ENCODE results near the gene EEF1AKMT4. TPM values are rescaled to one million over a fixed set of nuclear protein-coding genes. Genes with fewer than 3 reads are reported as not detected.

EEF1AKMT4 gene
- polyA plus RNA-seq, 1 donor (not counting 4 experiments of a cell fraction or from before 2014, with no cell fraction given), result 10.8 TPM

DNA sequence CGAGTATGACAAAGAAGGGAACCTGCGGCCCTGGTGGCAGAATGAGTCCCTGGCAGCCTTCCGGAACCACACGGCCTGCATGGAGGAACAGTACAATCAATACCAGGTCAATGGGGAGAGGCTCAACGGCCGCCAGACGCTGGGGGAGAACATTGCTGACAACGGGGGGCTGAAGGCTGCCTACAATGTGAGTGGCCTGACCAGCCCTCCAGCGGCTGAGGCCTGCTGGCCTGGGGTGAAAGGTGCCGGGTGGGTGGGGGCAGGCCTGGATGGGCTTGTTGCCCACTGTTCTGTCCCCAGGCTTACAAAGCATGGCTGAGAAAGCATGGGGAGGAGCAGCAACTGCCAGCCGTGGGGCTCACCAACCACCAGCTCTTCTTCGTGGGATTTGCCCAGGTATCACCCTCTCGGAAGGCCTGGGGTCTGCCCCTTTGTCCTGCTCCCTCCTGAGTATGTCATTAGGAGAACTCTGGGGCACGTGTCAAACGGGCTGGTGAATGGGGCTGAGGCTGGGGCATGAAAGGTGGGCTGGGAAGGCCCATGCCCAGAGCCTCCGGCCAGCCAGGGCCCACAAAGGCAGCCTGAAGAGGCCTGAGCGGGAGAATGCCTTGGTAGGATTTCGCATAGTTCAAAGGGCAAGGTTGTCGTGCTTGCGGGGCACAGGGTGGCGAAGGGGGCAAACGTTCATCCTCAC lies 41.7 kb downstream of the EEF1AKMT4 start:
- Histone ChIP-seq H2AFZ (ENCODE audit: control insufficient read depth, low read length) (no peak overlapping the region), H3K9me1 (ENCODE audit: control insufficient read depth, extremely low read depth, insufficient read depth, low read length) (no peaks in the 10 kb centered on the region), H3K4me3 (ENCODE audit: control insufficient read depth in 2 of 3, extremely low read depth in 1 of 3, insufficient read depth in 2 of 3, low read depth in 1 of 3, low read length in 3 of 3) (no peak overlapping the region), H3K79me2 (ENCODE audit: control insufficient read depth, insufficient read depth, low read length) (no peaks in the 10 kb centered on the region), H3K27me3 (ENCODE audit: control insufficient read depth, extremely low read depth, insufficient read depth, low read length) (no peaks in the 10 kb centered on the region), H3K36me3 (ENCODE audit: control insufficient read depth in 2 of 2, extremely low read depth in 1 of 2, insufficient read depth in 2 of 2, low read length in 2 of 2) (no peaks in the 10 kb centered on the region), H3K4me1 (ENCODE audit: control insufficient read depth, extremely low read depth, insufficient read depth, low read length) (no peaks in the 10 kb centered on the region), H3K9ac (ENCODE audit: control insufficient read depth, extremely low read depth, insufficient read depth, low read length) (no peak overlapping the region), H3K4me2 (ENCODE audit: control insufficient read depth, extremely low read depth, insufficient read depth, low read depth, low read length) (no peak overlapping the region), H3K27ac (ENCODE audit: control insufficient read depth, insufficient read depth, low read length) (no peak overlapping the region), H3K9me3 (ENCODE audit: control insufficient read depth, low read depth, low read length) (no peaks in the 10 kb centered on the region), H4K20me1 (ENCODE audit: control insufficient read depth, extremely low read depth, insufficient read depth, low read length) (no peaks in the 10 kb centered on the region)
- FAIRE-seq, result no peak
- dilution Hi-C loops (cut with MboI; ENCODE audit: extremely low pct_ligation_motif_present, low sequenced_read_pairs), result no loop called here
- no peak for TF ChIP-seq EZH2 (IDR thresholded peaks at IDR 0.05; ENCODE audit: low read length)
- TF ChIP-seq, protein P1, sequence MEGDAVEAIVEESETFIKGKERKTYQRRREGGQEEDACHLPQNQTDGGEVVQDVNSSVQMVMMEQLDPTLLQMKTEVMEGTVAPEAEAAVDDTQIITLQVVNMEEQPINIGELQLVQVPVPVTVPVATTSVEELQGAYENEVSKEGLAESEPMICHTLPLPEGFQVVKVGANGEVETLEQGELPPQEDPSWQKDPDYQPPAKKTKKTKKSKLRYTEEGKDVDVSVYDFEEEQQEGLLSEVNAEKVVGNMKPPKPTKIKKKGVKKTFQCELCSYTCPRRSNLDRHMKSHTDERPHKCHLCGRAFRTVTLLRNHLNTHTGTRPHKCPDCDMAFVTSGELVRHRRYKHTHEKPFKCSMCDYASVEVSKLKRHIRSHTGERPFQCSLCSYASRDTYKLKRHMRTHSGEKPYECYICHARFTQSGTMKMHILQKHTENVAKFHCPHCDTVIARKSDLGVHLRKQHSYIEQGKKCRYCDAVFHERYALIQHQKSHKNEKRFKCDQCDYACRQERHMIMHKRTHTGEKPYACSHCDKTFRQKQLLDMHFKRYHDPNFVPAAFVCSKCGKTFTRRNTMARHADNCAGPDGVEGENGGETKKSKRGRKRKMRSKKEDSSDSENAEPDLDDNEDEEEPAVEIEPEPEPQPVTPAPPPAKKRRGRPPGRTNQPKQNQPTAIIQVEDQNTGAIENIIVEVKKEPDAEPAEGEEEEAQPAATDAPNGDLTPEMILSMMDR (optimal IDR thresholded peaks at IDR 0.05 in 1 of 3, IDR thresholded peaks at IDR 0.05 in 1 of 3, conservative IDR thresholded peaks at IDR 0.05 in 1 of 3; ENCODE audit: extremely low read depth in 1 of 3, insufficient read depth in 2 of 3, low read length in 3 of 3), result no peak
- DNase-seq (ENCODE audit: low read depth, low spot score), result no peak

DNA sequence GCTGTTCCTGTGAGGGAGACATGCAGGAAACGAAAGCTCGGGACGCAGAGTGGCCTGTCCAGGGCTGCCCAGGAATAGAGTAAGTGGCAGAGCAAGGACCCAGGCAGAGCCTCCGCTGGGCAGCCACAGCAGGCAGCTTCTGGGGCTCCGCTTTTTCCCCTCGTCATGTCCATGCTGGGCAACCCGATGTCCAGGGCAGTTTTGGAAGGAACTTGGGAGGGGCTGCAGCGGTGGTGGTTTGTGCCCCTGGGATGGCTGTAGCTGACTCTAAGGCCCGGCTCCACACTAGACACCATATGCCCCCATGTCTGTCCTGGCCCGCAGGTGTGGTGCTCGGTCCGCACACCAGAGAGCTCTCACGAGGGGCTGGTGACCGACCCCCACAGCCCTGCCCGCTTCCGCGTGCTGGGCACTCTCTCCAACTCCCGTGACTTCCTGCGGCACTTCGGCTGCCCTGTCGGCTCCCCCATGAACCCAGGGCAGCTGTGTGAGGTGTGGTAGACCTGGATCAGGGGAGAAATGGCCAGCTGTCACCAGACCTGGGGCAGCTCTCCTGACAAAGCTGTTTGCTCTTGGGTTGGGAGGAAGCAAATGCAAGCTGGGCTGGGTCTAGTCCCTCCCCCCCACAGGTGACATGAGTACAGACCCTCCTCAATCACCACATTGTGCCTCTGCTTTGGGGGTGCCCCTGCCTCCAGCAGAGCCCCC lies 42.4 kb downstream of the EEF1AKMT4 start:
- no peak overlapping the region for H2AFZ ChIP-seq (ENCODE audit: control insufficient read depth, low read length)
- no peaks in the 10 kb centered on the region for H3K4me1 ChIP-seq (ENCODE audit: control insufficient read depth, extremely low read depth, insufficient read depth, low read length)
- H3K9me1 ChIP-seq (ENCODE audit: control insufficient read depth, extremely low read depth, insufficient read depth, low read length), result no peaks in the 10 kb centered on the region
- no peak overlapping the region for H3K27ac ChIP-seq (ENCODE audit: control insufficient read depth, insufficient read depth, low read length)
- dilution Hi-C loops (cut with MboI; ENCODE audit: extremely low pct_ligation_motif_present, low sequenced_read_pairs), result no loop called here
- H4K20me1 ChIP-seq (ENCODE audit: control insufficient read depth, extremely low read depth, insufficient read depth, low read length), result no peaks in the 10 kb centered on the region
- no peak for DNase-seq (ENCODE audit: low read depth, low spot score)
- no peak overlapping the region for H3K4me2 ChIP-seq (ENCODE audit: control insufficient read depth, extremely low read depth, insufficient read depth, low read depth, low read length)
- H3K27me3 ChIP-seq (ENCODE audit: control insufficient read depth, extremely low read depth, insufficient read depth, low read length), result no peaks in the 10 kb centered on the region
- no peaks in the 10 kb centered on the region for H3K9me3 ChIP-seq (ENCODE audit: control insufficient read depth, low read depth, low read length)
- TF ChIP-seq EZH2 (IDR thresholded peaks at IDR 0.05; ENCODE audit: low read length), result no peak
- TF ChIP-seq, protein P1 (optimal IDR thresholded peaks at IDR 0.05 in 1 of 3, IDR thresholded peaks at IDR 0.05 in 1 of 3, conservative IDR thresholded peaks at IDR 0.05 in 1 of 3; ENCODE audit: extremely low read depth in 1 of 3, insufficient read depth in 2 of 3, low read length in 3 of 3), result no peak
- FAIRE-seq, result no peak
- H3K9ac ChIP-seq (ENCODE audit: control insufficient read depth, extremely low read depth, insufficient read depth, low read length), result no peak overlapping the region
- no peak overlapping the region for H3K4me3 ChIP-seq (ENCODE audit: control insufficient read depth in 2 of 3, extremely low read depth in 1 of 3, insufficient read depth in 2 of 3, low read depth in 1 of 3, low read length in 3 of 3)
- no peaks in the 10 kb centered on the region for H3K36me3 ChIP-seq (ENCODE audit: control insufficient read depth in 2 of 2, extremely low read depth in 1 of 2, insufficient read depth in 2 of 2, low read length in 2 of 2)
- H3K79me2 ChIP-seq (ENCODE audit: control insufficient read depth, insufficient read depth, low read length), result no peaks in the 10 kb centered on the region
